ENCODE data around the gene ST8SIA6.

Gene ST8SIA6

DNA sequence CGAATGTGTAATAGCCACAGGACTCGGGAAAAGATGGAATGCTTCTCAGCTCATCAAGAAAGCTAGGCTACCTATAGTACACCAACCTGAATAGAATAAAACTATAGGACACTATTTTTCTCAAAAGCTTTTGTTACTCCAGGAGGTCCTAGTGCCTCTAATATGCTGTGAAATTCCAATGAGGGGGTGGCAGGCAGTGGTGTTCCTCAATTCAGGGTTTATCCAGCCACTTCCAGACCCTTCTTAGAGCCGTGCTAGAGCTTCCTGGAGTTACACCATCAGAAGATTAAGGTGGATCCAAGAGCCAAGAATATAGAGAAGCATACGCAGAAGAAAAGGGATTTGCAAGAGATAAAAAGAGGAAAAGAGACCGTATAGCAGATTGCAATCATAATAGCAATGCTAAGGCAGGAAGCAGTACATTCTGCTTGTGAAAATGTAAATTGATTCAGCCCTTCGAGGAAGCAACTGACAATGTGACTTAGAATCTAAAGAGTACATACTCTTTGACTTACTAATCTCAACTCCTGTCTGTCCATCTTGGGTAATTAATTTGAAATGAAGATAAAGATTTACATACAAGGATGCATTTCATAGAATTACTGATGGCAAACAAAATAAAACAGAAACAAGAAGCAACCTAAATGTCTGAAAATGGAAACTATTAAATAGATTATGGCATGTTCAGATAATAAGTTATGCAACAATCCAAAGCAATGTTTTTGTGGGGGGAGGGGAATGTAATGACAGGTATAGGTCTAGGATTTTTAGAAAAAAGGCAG lies 2.1 kb downstream of the ST8SIA6 start:
- ATAC-seq, result no peak
- no peak for TF ChIP-seq ZFP3 (CRISPR knock-in tag; IDR thresholded peaks at IDR 0.05)
- TF ChIP-seq ZFP30 (CRISPR knock-in tag; IDR thresholded peaks at IDR 0.05), result no peak
- TF ChIP-seq CSDC2 (CRISPR knock-in tag; IDR thresholded peaks at IDR 0.05), result no peak
- TF ChIP-seq, protein P1, sequence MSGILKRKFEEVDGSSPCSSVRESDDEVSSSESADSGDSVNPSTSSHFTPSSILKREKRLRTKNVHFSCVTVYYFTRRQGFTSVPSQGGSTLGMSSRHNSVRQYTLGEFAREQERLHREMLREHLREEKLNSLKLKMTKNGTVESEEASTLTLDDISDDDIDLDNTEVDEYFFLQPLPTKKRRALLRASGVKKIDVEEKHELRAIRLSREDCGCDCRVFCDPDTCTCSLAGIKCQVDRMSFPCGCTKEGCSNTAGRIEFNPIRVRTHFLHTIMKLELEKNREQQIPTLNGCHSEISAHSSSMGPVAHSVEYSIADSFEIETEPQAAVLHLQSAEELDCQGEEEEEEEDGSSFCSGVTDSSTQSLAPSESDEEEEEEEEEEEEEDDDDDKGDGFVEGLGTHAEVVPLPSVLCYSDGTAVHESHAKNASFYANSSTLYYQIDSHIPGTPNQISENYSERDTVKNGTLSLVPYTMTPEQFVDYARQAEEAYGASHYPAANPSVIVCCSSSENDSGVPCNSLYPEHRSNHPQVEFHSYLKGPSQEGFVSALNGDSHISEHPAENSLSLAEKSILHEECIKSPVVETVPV (CRISPR knock-in tag; IDR thresholded peaks at IDR 0.05), result no peak
- TF ChIP-seq GLIS3 (CRISPR knock-in tag; IDR thresholded peaks at IDR 0.05), result no peak
- TF ChIP-seq ZC3H10 (CRISPR knock-in tag; IDR thresholded peaks at IDR 0.05), result no peak
- TF ChIP-seq SNAI2 (CRISPR knock-in tag; IDR thresholded peaks at IDR 0.05), result no peak
- TF ChIP-seq TCF4 (CRISPR knock-in tag; IDR thresholded peaks at IDR 0.05; ENCODE audit: borderline replicate concordance), result no peak
- no peak for TF ChIP-seq OSR1 (CRISPR knock-in tag; IDR thresholded peaks at IDR 0.05)

DNA sequence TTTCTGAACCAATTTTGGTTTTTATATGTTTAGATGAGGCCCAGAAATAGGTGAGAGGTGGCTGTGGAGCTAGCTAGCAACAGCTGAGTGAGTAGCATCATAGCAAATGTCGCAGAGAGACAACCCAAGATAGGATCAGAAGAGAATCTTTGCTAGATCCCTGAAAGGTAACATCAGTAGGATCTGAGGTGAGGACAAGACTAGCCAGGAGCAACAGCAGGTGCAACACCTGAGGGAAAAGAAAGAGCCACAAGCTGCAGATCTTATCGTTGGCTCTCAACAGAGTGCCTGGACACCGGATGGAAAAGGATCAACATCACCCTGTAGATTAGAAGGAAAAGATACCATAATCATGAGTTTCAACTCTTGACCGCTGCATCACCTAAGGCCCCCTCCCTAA lies 4.4 kb downstream of the ST8SIA6 start:
- no peak for ATAC-seq

DNA sequence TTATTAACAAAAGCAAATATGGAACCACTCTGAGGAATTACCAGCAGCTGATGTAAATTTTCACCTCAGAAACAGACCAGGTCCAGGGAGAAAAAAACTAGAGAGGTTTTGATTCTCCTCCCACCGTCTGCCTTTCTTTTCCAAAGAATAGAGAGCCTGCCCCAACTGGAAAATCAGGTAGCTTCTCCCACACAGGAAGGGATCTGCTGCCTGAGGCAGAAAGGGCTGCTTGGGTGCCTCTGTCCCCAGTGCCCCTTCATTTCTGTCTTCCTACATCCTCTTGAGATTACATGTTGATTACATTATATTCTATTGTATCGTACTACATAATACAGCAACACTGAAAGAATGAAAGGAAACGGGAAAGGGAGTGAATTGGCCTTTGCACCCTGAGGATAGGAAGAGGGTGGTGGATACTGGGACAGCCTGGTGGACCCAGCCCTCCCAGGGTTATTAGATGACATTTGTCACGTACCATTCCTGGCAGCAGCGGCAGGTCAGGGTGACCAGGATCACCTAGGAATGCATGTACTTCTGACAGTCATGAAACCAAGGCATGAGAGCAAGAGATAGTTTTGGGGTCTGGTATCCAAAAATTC lies 8.9 kb downstream of the ST8SIA6 start:
- ATAC-seq, result no peak
- TF ChIP-seq, protein P1 (CRISPR knock-in tag; IDR thresholded peaks at IDR 0.05), result no peak
- TF ChIP-seq ZNF8 (CRISPR knock-in tag; IDR thresholded peaks at IDR 0.05) (no peak), PATZ1 (CRISPR knock-in tag; IDR thresholded peaks at IDR 0.05; ENCODE audit: borderline replicate concordance) (no peak), ARNTL (CRISPR knock-in tag; IDR thresholded peaks at IDR 0.05; ENCODE audit: borderline replicate concordance, low read depth) (no peak), CREB5 (CRISPR knock-in tag; IDR thresholded peaks at IDR 0.05; ENCODE audit: low read depth) (no peak), ZNF565 (CRISPR knock-in tag; conservative IDR thresholded peaks at IDR 0.05; ENCODE audit: low read depth) (no peak), ZC3H10 (CRISPR knock-in tag; IDR thresholded peaks at IDR 0.05) (no peak)

More for the DNA sequence above, 4.4 kb downstream of the ST8SIA6 start:
- TF ChIP-seq ZFP3 (CRISPR knock-in tag; IDR thresholded peaks at IDR 0.05) (no peak), ARNTL (CRISPR knock-in tag; IDR thresholded peaks at IDR 0.05; ENCODE audit: borderline replicate concordance, low read depth) (no peak), PPARA (CRISPR knock-in tag; IDR thresholded peaks at IDR 0.05; ENCODE audit: borderline replicate concordance) (no peak), CREB5 (CRISPR knock-in tag; IDR thresholded peaks at IDR 0.05; ENCODE audit: low read depth) (no peak), ISL1 (CRISPR knock-in tag; IDR thresholded peaks at IDR 0.05) (no peak)
- TF ChIP-seq, protein P2, sequence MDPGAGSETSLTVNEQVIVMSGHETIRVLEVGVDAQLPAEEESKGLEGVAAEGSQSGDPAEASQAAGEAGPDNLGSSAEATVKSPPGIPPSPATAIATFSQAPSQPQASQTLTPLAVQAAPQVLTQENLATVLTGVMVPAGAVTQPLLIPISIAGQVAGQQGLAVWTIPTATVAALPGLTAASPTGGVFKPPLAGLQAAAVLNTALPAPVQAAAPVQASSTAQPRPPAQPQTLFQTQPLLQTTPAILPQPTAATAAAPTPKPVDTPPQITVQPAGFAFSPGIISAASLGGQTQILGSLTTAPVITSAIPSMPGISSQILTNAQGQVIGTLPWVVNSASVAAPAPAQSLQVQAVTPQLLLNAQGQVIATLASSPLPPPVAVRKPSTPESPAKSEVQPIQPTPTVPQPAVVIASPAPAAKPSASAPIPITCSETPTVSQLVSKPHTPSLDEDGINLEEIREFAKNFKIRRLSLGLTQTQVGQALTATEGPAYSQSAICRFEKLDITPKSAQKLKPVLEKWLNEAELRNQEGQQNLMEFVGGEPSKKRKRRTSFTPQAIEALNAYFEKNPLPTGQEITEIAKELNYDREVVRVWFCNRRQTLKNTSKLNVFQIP (CRISPR knock-in tag; IDR thresholded peaks at IDR 0.05; ENCODE audit: borderline replicate concordance, low read depth), result no peak

GRCh38 chr10:17444388-17444714 lies 10.0 kb downstream of the ST8SIA6 start:
- ATAC-seq, result no peak
- TF ChIP-seq ESRRG (CRISPR knock-in tag; IDR thresholded peaks at IDR 0.05) (no peak), CREB5 (CRISPR knock-in tag; IDR thresholded peaks at IDR 0.05; ENCODE audit: low read depth) (no peak)
